UCSD-AML1 (cell line): Measurements from ENCODE around the gene ACVRL1.

Source experiments
- DNase-seq: peaks from one replicate; lab custom pipeline; 2025; ENCODE audit not compliant: unreplicated experiment; lab: John Stamatoyannopoulos, UW

Gene ACVRL1

GRCh38 chr12:51907083-51907855 lies at the start of gene ACVRL1:
TSS of gene ACVRL1 (plus strand) at chr12:51907504. CDS start at chr12:51912475, 4,971 bp downstream.
- no peak for DNase-seq

GRCh38 chr12:51860986-51861385 lies 46.3 kb upstream of the ACVRL1 start:
- no peak for DNase-seq

- DNase-seq: no peak
Measured at GRCh38 chr12:51862947-51863346, 44.4 kb upstream of the ACVRL1 start.

DNA sequence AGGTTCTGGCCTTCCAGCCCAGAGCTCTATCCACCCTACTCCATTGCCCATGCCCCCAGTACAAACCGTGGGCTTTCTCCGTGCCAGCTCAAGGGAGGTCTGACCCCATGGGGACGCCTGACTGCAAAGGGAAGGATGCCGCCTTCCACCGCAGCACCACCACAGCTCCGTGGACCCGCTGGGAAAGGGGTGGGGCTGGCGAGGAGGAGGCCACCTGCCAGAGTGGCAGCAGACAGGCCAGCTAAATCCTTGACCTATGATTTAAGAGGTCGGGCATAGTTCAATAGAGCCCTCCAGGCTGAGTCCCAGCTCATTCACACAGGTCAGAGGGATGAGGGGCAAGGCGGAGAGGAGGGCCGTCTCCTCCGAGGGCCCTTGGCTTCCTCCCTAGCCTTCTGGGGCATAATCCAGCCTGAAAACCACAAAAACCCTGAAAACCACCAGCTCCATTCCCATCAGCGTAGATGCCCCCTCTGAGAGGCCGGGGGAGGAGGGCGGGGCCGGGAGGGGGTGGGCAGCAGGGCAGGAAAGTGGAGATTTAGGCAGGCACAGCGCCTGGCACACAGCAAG lies 43.9 kb upstream of the ACVRL1 start:
- DNase-seq: no peak

DNA sequence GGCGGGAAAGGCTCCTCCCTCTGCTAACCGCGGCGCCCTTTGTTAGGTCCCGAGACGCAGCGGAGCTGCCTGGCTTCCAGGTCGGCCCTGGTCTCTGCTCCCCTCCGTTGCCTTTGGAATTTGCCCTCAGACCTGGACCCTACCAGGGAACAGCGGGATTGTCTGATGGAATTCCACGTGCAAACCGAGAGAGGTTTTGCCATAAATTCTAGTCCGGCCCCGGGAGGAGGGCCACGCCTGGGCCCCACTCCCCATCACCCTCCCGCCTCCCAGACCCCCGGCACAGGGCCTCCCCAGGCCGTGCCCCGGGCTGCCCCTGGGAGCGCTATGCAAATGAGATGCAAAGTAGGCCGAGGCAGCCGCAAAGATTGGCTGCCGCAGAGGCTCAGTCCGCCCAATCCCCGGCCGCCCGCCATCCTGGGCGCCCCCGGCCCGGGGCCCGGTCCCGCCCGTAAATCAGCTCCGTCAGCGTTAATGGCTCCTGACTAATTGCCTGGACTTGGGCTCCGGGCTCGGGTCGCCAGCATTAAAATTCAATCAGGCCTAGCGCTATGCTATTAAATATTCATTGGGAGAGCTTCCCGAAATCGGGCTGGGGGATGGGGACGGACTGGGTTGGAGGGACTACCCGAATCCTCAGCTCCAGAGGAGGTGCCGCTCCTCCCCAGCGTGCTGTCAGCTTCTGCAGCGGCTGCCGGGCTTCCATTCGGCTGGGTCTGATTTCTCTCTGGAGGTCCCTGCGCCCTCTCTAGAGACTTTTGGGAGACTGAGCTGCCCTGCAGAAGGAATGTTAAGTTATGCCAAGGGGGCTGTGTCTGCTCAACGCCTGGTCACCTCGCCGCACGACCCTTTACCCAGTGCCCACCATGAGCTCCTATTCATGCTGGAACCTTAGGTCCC lies 43.1 kb upstream of the ACVRL1 start:
- no peak for DNase-seq

DNA sequence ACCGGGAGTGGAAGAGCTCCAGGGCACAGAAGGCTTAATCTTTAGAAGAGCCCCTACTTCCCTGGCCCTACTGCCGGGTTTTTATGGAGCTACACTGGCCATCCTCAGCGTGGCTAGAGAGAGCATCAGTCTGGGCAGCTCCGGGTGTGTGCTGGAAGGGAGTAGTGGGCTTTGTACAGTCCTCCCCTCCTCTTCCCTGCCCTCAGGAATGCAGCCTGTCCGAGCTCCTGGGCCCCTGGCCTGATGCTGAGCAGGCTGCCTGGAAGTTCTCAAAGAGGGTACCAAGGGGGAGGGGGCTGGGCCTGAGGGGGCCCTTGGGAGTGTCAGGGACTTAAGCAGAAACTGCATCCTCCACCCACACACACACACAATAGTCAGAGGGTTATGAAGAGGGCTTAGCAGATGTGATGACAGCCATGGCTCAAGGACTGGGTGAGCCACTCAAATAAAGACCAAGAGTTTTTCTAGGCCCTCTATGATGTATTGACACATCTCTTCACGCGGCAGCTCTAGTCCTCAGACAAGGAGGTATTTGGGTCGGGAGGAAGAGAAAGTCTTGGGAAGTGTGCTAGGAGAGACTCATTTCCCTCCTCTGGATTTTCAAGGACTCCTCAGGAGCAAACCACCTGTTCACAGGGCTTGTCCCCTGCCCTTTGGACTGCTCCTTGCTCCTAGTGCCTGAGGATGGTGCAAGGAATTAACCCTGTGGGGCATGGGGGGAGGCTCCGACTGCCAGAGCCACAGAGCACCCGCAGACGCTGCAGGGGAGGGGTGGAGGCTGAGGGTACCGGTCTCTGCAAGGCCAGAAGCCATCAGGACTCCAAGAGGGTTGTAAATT lies 42.3 kb upstream of the ACVRL1 start:
- DNase-seq: no peak

- DNase-seq: no peak
Measured at GRCh38 chr12:51865757-51866270, 41.5 kb upstream of the ACVRL1 start.

DNA sequence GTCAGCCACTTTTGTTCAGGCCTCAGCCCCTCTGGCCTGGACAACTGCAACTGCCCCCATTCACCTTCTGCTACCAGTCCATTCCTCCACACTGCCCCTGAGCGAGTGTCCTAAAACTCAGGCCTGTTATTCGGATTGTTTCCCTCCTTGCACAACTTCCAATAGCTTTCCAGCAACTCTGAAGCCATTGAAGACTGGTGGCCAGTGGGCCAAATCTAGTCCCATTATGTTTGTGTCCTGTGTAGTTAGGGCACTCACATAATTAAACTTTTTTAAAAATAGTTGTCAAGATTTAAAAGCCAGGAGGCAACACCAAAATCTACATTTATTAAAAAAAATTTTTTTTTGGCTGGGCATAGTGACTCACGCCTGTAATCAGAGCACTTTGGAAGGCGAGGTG lies 41.0 kb upstream of the ACVRL1 start:
- no peak for DNase-seq

DNA sequence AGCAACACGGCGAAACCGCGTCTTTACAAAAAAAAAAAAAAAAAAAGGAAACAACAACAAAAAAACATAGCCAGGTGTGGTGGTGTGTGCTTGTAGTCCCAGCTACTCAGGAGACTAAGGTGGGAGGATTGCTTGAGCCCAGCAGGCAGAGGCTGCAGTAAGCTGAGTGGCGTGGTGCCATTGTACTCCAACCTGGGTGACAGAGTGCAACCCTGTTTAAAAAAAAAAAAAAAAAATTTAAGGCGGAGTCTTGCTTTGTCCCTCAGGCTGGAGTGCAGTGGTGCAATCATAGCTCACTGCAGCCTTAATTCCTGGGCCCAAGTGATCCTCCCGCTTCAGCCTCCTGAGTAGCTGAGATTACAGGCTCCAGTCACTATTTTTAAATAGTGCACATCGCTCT lies 40.5 kb upstream of the ACVRL1 start:
- no peak for DNase-seq

DNA sequence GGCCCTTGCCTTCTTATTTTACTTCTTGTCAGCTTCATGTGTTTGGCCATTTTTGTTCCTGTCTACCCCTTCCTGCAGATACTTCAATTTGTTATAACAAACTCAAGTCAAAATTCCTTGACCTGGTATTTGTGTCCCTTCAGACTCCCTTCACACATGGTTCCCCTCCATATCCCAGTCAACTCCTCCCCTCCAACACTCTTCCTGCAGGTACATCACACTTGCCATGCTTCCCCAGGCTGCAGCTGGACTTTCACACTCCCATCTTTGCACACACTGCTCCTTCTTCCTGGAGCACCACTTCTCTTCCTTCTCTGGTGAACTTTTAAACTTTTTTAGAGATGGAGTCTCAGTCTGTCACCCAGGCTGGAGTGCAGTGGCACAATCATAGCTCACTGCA lies 39.9 kb upstream of the ACVRL1 start:
- DNase-seq: no peak

GRCh38 chr12:51867796-51868428 lies 39.4 kb upstream of the ACVRL1 start:
- DNase-seq: no peak

DNA sequence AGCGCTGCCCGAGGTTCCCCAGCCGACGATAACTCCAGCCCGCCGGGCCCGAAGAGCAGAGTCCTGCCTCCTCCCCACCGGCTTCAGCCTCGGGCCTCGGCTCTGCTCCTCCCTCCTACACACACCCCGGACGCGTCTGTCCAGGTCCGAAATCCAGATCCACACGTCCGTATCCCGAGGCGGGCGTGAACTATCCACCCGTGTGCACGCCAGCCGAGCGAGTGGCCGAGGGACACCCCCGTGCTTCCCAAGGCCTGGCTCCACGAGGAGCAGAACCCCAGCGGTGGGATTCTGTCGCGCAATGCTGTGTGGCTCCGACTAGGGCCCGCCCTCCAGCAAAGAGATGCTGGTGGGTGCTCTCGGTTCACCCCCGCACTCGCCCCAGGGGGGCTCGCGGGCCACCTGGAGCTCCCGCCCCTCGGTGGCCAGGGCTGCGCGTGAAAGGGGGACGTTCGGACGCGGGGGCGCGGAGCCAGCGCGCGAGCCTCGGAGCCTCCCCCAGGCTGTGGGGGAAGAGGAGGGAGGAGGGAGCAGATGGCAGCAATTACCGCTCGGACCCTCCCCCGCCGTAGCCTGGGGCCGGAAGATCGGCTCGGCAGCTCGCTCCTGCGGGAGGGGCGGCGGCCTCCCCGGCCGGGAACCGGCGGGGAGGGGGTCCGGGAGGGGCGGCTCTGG lies 38.3 kb upstream of the ACVRL1 start:
- no peak for DNase-seq

GRCh38 chr12:51869496-51869865 lies 37.8 kb upstream of the ACVRL1 start:
- no peak for DNase-seq

- DNase-seq: no peak
Measured at GRCh38 chr12:51869931-51870330, 37.4 kb upstream of the ACVRL1 start.

GRCh38 chr12:51870504-51870903 lies 36.8 kb upstream of the ACVRL1 start:
- DNase-seq: no peak

DNA sequence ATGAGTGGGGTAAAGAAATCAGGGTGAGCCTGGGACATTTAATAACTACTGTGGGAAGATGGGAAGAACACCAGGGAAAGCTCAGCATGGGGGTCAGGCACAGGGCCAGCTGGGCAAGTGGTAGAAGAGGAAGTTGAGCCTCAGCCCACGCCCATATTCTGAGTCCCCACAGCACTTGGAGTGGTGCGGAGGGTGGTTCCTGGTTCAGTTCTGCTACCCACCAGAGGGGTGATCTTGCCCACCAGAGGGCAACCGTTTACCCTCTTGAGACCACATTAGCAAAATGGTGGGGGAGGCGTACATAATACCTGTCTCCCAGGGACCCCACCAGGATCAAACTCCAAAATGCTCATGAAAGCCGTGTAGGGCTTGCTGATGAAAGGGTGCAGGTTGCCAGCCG lies 36.2 kb upstream of the ACVRL1 start:
- DNase-seq: peak; percentile 46

- DNase-seq: no peak
Measured at GRCh38 chr12:51871918-51872688, 35.2 kb upstream of the ACVRL1 start.

GRCh38 chr12:51872689-51872981 lies 34.7 kb upstream of the ACVRL1 start:
- DNase-seq: no peak
